Amniotic epithelial cell (primary cell): ENCODE data around the gene A2M.

Experiments used
- DNase-seq: peaks from one replicate; pipeline ENCODE4 v3.0.0-alpha.2; 2010; ENCODE audit warnings: low read depth

Gene A2M

DNA sequence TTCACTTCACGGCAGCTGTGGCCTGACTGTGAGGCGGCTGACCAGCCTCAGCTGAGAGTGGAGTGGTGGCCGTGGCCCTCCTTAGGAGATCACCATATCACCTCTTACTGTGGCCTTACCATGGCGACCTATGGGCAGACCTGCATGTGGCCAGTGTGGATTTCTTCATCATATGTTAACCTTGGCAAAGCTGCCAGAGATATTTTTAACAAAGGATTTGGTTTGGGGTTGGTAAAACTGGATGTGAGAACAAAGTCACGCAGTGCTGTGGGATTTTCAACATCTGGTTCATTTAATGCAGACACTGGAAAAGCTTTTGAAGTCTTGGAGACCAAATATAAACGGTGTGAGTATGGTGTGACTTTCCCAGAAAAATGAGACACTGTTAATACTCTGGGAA, 79.5 kb downstream of the A2M start:
- no peak for DNase-seq

- no peak for DNase-seq
Measured at GRCh38 chr12:9034095-9034494, 81.6 kb downstream of the A2M start.

GRCh38 chr12:9033265-9033887, 82.3 kb downstream of the A2M start:
- no peak for DNase-seq

DNA sequence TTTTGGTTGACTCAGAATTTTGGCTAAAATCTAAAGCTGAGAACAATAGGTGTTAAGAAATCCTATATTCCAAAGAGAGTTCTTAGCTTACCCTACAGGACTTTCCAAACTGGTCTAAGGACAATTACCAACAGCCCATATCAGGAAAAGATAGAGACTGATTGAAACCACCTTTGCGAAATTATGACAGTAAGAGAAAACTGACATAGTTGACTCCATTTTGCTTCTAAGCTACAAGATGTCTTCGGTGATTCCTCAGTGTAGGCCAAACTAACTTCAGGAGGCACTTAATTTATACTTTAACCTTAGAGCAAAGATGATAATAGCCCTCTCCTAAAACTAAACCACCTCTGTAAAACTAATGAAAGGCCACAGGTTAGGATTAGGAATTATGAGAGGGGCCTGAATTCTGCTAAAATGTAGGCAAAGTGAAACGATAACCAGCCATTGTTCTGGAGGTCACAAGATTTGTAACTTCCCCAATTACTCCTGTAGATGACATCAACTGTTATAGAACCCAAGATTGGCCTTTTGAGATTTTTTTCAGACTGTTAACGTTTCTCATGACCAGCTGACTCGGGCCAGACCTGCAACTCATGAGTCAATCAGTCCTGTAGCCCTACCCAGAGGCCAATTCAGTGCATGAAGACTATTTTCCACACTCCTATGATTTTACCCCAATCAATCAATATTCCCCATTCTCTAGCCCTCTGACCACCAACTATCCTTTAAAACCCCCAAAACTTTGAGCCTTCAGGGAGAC, 83.3 kb downstream of the A2M start:
- no peak for DNase-seq

- no peak for DNase-seq
Measured at GRCh38 chr12:9030776-9031175, 84.9 kb downstream of the A2M start.

GRCh38 chr12:9027161-9028059, 88.3 kb downstream of the A2M start:
- no peak for DNase-seq

- no peak for DNase-seq
Measured at GRCh38 chr12:9024512-9024911, 91.2 kb downstream of the A2M start.

DNA sequence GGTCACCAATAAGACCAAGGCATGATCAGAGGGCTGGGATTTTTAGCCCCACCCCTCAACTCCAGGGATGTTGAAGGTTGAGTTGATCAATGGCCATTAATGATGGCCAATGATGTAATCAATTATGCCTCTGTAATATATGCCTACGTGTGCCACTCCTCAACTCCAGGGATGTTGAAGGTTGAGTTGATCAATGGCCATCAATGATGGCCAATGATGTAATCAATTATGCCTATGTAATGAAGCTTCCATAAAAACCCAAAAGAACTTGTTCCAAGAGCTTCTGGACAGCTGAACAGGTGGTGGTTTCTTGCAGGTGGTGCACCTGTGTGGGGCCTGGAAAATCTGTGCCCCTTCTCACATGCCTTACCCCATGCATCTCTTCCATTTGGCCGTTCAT, 93.1 kb downstream of the A2M start:
- DNase-seq, result no peak
